GM10266 (cell line): Measurements from ENCODE around the gene NSFL1C.

Experiments used
- DNase-seq: peaks from one replicate; pipeline ENCODE4 v3.0.0; 2012; ENCODE audit errors: extremely low spot score
- TF ChIP-seq, protein P1 (sequence below): IDR thresholded peaks from 2 replicates; pipeline ENCODE4 v1.5.1; 2012; ENCODE audit warnings: mild to moderate bottlenecking, low read depth; ENCODE audit not compliant: control insufficient read depth, insufficient read depth; ENCODE audit errors: missing control alignments

Gene NSFL1C

DNA sequence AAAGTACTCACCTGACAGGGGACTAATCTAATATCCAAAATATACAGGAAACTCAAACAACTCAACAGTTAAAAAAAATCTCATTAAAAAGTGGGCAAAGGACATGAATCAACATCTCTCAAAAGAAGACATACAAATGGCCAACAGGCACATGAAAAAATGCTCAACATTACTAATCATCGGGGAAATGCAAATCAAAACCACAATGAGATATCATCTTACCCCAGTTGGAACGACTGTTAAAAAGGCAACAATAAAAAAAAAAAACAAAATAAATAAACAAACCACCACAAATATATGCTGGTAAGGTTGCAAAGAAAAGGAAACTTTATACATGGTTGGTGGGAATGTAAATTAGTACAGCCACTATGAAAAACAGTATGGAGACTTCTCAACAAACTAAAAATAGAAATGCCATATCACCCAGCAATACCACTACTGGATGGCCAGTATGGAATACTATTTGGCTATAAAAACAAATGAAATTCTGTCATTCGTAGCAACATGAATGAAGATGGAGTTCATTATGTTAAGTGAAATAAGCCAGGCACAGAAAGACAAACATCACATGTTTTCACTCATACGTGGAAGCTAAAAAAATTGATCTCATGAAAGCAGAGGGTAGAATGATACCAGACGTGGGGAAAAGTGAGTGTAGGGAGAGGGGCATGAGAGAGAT, 17.9 kb upstream of the NSFL1C start:
- TF ChIP-seq, protein P1, sequence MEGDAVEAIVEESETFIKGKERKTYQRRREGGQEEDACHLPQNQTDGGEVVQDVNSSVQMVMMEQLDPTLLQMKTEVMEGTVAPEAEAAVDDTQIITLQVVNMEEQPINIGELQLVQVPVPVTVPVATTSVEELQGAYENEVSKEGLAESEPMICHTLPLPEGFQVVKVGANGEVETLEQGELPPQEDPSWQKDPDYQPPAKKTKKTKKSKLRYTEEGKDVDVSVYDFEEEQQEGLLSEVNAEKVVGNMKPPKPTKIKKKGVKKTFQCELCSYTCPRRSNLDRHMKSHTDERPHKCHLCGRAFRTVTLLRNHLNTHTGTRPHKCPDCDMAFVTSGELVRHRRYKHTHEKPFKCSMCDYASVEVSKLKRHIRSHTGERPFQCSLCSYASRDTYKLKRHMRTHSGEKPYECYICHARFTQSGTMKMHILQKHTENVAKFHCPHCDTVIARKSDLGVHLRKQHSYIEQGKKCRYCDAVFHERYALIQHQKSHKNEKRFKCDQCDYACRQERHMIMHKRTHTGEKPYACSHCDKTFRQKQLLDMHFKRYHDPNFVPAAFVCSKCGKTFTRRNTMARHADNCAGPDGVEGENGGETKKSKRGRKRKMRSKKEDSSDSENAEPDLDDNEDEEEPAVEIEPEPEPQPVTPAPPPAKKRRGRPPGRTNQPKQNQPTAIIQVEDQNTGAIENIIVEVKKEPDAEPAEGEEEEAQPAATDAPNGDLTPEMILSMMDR: no peak
- no peak for DNase-seq

DNA sequence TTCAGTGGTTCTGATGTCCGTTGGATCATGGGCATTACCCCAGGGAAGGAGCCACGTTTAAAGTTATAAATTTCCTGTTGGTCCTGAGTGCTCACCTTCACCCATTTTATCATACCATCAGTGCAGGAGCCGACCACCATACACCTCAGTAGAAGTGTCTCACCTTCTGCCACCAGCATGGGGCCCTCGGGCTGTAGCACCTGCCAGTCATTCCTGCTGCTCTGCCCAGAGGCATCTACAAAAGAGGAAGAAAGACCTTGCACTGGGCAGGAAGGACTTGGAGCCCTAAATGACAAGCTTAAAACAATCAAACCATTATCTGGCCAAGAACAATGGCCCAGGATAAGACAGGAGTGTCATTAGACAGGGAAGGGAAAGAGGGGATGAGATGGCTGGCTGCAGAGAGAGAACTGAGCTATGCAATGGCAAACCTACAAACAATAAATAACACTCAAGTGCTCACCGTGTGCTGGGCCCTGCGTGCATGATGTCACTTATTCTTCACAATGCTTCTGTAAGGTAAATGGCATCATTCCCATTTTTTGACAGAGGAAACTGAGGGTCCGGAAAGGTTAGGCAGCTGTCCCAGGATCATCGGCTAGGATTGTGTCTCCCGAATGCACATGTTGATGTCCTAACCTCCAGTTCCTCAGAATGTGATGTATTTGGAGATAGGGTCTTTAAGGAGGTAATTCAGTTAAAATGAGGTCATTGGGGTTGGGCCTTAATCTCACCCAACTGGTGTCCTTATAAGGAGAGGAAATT, 13.4 kb upstream of the NSFL1C start:
- TF ChIP-seq, protein P1: no peak
- no peak for DNase-seq

DNA sequence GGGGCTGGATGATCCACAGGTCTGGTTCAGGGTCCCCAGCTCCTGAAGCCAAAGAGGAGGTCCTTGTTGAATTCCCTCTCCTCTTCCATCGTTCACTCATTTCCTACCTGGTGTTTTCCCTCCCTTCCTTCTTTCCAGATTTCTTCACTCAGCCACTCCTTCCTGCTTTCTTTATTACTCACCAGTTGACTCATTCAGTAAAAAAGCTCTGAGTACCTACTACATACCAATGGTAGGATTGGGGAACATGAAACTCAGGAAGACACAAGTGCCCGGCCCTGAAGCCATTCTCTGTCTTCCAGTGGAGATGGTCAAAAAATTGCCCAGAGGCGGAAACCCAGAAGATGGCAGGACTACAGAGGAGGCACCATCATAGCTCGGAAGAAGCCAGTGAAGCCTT, 11.9 kb upstream of the NSFL1C start:
- TF ChIP-seq, protein P1: no peak
- no peak for DNase-seq

DNA sequence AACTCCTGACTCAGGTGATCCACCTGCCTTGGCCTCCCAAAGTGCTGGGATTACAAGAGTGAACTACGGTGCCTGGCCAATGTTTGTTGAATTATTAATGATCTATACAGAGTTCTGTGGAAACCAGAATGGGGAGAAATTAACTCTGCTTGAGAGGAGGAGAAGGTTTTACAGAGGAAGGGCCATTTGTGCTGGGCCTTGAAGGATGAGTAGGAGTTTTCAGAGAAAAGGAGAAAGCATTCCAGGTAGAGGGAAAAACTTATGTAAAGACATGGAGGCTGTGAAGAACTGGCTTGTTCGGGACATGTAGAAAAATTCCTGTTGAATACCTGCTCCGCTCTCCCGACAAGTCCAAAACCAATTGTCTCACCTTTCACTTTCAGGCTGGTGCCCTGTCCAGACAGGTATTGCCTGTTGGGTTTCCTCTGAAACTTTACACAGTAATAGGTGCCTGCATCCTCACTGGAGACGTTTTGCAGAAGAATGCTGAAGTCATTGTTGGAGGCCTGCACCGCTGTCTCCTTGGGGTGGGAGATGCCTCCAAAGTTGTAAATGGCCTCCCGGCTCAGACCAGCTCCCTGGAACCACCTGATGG, 11.3 kb upstream of the NSFL1C start:
- DNase-seq: no peak
- TF ChIP-seq, protein P1: no peak

DNA sequence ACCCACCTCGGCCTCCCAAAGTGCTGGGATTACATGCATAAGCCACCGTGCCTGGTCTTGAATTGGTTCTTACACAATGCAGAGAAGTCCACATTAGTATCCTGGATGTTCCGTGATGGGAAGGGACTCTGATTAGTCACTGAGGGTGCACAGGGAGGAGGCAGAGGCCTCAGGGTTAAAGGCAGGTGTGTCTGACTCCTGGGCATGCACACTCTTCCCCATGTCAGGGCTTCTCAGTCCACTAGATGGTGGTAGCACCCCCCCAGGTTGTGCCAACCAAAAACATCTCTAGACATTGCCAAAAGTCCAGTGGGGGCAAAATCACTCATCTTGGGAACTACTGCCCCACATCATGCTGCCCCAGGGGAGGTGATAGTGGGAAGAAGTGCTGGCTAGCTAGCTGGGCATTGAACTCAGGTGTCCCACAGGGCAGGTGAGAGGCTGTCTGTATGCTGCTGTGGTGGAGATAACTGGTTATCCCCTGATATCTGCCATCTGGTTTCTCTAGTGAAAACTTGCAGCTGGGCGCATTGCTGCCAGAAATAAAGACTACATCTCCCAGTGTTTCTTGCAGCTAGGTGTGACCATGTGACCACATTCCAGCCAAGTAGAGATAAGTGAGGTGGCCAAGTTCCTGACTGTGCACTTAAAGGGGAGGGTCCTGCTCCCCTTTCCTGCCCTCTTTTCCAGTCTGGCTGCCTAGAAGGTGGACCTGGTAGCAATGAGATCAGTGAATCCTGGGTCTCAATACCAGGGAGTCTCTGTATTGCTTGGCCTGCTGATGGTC, 8.4 kb upstream of the NSFL1C start:
- no peak for DNase-seq

DNA sequence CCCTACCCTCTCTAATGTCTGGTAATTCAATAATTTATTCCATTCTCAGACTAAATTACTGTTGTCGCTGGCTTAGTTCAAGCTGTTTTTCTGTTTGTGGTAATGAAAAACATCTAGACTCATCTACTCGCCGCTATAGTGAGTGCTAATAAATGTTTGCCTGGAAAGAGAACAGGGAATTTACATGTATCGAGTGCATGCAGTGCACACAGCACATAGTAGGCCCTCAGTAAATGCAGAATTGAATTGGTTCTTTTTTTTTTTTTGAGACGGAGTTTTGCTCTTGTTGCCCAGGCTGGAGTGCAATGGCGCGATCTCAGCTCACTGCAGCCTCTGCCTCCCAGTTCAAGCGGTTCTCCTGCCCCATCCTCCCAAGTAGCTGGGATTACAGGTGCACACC, 7.7 kb upstream of the NSFL1C start:
- TF ChIP-seq, protein P1: no peak
- DNase-seq: no peak

More for the DNA sequence above, 8.4 kb upstream of the NSFL1C start:
- TF ChIP-seq, protein P1: no peak
